WI38 (cell line): ENCODE data around the gene ADAMTS15.

Source experiments
- H3K4me3 ChIP-seq: 2 replicates; pipeline ENCODE4 v1.5.1; 2011; ENCODE audit warnings: low read depth, mild to moderate bottlenecking, control low read depth, low read length
- TF ChIP-seq, protein P1 (sequence below): IDR thresholded peaks from 2 replicates; pipeline ENCODE4 v1.5.1; 2012; ENCODE audit warnings: low read depth, mild to moderate bottlenecking, control low read depth, low read length

Gene ADAMTS15

DNA sequence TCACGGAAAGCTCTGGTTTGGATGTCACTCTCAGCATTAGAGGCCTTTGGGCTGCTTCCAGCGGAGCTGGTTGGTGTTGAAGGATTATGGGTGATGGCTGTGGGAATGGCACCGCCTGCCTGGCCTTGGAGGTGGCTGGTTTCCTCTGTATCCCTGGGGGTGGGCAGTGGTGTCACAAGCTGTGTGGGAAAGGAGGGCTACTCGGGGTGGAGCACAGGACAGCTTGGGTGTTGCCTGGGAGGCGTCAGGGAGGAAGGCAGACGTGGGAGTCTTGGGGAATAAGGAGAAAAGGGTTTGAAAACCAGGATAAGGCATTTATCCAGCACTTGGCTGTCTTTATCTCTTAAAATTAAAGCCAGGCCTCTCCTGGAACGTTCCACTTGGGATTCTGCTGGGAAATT lies 71.8 kb downstream of the ADAMTS15 start:
- H3K4me3 ChIP-seq = no peak overlapping the region
- TF ChIP-seq, protein P1, sequence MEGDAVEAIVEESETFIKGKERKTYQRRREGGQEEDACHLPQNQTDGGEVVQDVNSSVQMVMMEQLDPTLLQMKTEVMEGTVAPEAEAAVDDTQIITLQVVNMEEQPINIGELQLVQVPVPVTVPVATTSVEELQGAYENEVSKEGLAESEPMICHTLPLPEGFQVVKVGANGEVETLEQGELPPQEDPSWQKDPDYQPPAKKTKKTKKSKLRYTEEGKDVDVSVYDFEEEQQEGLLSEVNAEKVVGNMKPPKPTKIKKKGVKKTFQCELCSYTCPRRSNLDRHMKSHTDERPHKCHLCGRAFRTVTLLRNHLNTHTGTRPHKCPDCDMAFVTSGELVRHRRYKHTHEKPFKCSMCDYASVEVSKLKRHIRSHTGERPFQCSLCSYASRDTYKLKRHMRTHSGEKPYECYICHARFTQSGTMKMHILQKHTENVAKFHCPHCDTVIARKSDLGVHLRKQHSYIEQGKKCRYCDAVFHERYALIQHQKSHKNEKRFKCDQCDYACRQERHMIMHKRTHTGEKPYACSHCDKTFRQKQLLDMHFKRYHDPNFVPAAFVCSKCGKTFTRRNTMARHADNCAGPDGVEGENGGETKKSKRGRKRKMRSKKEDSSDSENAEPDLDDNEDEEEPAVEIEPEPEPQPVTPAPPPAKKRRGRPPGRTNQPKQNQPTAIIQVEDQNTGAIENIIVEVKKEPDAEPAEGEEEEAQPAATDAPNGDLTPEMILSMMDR = no peak

DNA sequence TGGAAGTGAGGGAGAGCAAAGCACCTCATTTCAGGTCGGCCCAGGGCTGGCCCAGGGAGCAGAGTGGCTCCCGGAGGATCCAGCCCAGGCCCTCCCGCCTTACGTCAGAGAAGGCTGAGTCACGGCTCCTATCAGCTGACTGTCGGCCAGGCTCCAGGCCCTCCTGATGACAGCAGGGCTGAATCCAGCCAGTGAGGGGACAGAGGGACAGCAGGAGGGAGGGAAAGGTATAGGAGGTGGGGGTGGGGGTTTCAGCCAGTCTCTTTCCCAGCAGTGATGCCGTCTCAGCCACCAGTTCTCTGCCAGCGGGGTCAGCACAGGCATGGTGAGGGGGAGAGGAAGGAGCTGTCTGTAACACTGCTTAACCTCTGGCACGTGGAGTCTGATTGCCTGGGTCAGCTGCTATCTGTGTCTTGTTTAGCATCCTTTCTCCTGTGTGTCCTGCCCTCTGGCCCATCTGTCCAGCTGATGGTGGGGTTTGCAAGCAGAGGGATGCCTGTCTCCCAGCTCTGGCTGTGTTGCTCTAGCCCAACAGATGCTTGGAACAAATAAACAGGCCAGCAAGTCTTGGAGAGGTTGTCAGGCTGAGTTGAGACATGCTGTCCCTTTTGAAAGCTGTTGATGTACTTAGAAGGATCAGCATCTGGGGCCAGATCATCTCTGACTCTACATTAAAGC lies 74.0 kb downstream of the ADAMTS15 start:
- TF ChIP-seq, protein P1 = no peak
- H3K4me3 ChIP-seq = no peak overlapping the region; the same call in 1 of the 2 replicates

DNA sequence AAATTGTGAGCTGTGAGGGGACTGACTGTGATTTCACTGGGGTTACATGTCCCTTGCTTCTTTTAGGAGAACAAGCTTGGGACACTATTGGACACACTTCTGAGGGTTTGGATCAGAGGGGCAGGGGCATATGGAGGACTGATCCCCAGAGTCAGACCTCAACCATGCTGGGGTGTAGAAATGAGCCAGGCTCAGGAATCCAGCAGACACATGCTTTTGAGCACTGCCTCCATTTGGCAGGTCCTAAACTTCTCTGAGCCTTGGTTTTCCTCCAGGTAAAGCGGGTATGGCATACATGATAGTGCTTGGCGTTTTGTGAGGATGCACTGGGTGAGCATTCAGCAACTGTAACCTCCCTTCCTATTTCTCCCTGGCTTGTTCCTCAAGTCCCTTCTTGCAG lies 74.7 kb downstream of the ADAMTS15 start:
- H3K4me3 ChIP-seq = no peak overlapping the region
- TF ChIP-seq, protein P1 = no peak

DNA sequence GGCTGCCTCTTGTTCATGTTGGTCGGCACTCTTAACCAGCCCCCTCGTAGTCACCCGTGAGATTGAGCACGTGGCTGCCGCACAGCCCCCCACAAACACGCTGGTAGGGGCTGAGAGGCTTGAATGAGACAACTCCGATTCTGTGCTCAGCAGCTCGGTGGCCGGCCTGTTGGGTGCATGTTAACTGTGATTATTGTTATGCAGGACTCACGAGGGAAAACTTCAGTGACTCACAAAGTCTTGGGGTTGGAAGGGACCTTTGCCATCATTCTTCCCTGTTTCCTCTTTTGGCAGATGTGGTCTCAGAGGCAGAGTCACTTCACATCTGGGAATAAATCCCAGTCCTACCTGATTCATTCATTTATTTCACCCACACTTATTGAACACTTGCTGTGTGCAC lies 75.2 kb downstream of the ADAMTS15 start:
- TF ChIP-seq, protein P1 = no peak
- H3K4me3 ChIP-seq = no peak overlapping the region

DNA sequence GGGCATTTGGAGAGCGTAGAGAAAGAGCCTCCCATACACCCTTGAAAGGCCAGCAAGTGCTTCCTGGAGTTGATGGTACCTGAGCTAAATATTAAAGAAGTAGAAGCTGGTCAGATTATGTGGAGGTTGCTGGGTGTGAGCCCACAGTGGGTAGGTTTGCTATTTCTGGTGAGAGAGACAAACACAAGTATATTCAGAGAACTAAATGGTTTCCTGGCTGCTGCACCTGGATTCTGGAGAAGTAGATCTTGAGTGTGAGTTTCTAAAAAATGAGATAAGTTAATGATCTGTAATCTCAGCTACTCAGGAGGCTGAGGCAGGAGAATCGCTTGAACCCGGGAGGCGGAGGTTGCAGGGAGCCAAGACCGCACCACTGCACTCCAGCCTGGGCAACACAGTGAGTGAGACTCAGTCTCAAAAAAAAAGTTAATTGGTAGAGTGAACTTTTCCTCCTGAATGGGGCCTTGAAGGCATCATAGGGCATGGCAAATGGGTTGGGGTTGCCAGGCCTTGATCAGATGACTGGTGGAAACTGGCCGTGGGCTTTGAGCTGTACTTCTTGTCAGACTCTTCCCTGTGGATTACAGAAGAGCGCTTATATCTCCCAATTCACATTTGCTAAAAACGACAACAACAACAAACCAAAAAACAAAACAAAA lies 75.8 kb downstream of the ADAMTS15 start:
- H3K4me3 ChIP-seq = no peak overlapping the region
- TF ChIP-seq, protein P1 = no peak

DNA sequence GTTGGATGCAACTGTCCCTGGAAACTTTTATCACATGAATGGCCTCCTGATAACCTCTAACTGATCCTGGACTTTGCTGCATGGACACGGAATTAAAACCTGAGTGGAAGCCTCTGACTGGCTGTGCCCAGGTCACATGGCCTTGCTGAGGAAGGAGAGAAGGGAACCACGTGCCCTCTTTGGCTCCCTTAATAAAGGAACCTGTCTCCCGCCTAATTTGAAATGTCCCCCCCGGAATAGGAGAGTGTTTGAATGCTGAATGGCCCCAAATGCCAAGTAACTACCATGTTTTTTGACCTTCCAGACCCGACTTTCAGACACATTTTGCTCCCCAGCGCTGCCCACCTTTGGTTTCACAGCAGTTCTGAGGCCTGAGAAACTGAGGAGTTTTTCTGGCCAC lies 76.9 kb downstream of the ADAMTS15 start:
- H3K4me3 ChIP-seq = no peak overlapping the region
- TF ChIP-seq, protein P1 = no peak
